HepG2 (cell line): ENCODE results near the gene NKD1. TPM values are rescaled to one million over a fixed set of nuclear protein-coding genes. Genes with fewer than 3 reads are reported as not detected.

Experiments
- ATAC-seq: fragments of 200-7000 bp; cut with Tn5 transposase; 3 replicates; pipeline ENCODE4 v1.9.1; 2020; ENCODE audit warnings: mild to moderate bottlenecking, moderate library complexity
- BruUV-seq: library from RNA; stranded (reverse); fragments of 400-500 nt; replicated peaks from 2 replicates; lab custom pipeline; 2021; lab: Mats Ljungman, UMichigan
- CTCF ChIA-PET: fragments of 300-600 bp; formaldehyde crosslinking; extraction: SDS; loops from one replicate; lab custom pipeline; 2021; ENCODE audit warnings: low total read pairs, inconsistent platforms, low intra/inter-chr PET ratio; lab: Yijun Ruan, JAX
- POLR2A ChIA-PET: fragments of 350-600 bp; sonication (Branson Sonifier 250); formaldehyde crosslinking; loops from one replicate; lab custom pipeline; 2020; ENCODE audit warnings: antibody characterized with exemption, inconsistent platforms; lab: Yijun Ruan, JAX
- DNase-seq: peaks from one replicate; pipeline ENCODE4 v3.0.0-alpha.2; 2015; ENCODE audit warnings: low spot score
- FAIRE-seq: peaks from 3 replicates; lab custom pipeline; 2011; peaks lifted over from hg19 to GRCh38; lab: Jason Lieb, UNC
- H2AFZ ChIP-seq: one replicate; pipeline ENCODE4 v1.6.1; 2011; ENCODE audit warnings: low read length, inconsistent platforms
- H3K27ac ChIP-seq: fragments of 300-600 bp; 3 replicates; pipeline ENCODE4 v1.8.0; 2011; ENCODE audit warnings: mixed run types, mild to moderate bottlenecking, mixed read lengths, low read length, inconsistent platforms; ENCODE audit not compliant: insufficient read depth; ENCODE audit errors: extremely low read length
- H3K27me3 ChIP-seq, 2 experiments: fragments of 200-600 bp in 1 of 2; 2 replicates in 1 of 2; 3 replicates in 1 of 2; pipeline versions ENCODE4 v1.6.0 to v1.8.0; 2011; ENCODE audit warnings: low read length in 2 of 2, mild to moderate bottlenecking in 2 of 2, moderate library complexity in 2 of 2, inconsistent platforms in 1 of 2; ENCODE audit not compliant: insufficient read depth in 2 of 2, control insufficient read depth in 1 of 2
- H3K36me3 ChIP-seq, 2 experiments: fragments of 200-600 bp in 1 of 2; replicated peaks in 1 of 2; 2 replicates in 1 of 2; 3 replicates in 1 of 2; pipeline versions ENCODE4 v1.5.1 to v1.8.0; 2011; ENCODE audit warnings: low read length in 2 of 2, inconsistent platforms in 1 of 2; ENCODE audit not compliant: insufficient read depth in 2 of 2, control insufficient read depth in 1 of 2
- H3K4me1 ChIP-seq: 2 replicates; pipeline ENCODE4 v1.5.1; 2012; ENCODE audit warnings: low read length, inconsistent platforms; ENCODE audit not compliant: insufficient read depth
- H3K4me2 ChIP-seq: 2 replicates; pipeline ENCODE4 v1.6.0; 2011; ENCODE audit warnings: low read depth, low read length, inconsistent platforms
- H3K4me3 ChIP-seq, 3 experiments: fragments of 200-600 bp in 1 of 3; sonication (generic), shearing (Covaris generic) in 1 of 3; replicated peaks in 1 of 3; 2 replicates each; pipeline ENCODE4 v1.5.1; 2011 to 2016; ENCODE audit warnings: low read length in 3 of 3, inconsistent platforms in 2 of 3, low read depth in 2 of 3, mild to moderate bottlenecking in 2 of 3, control low read depth in 1 of 3, mixed read lengths in 1 of 3; ENCODE audit not compliant: insufficient read depth in 1 of 3
- H3K79me2 ChIP-seq: one replicate; pipeline ENCODE4 v1.6.1; 2011; ENCODE audit warnings: low read length, inconsistent platforms; ENCODE audit not compliant: insufficient read depth
- H3K9ac ChIP-seq: 2 replicates; pipeline ENCODE4 v1.6.0; 2011; ENCODE audit warnings: mild to moderate bottlenecking, low read depth, low read length, inconsistent platforms; ENCODE audit not compliant: insufficient read depth
- H3K9me3 ChIP-seq: 2 replicates; pipeline ENCODE4 v1.5.1; 2012; ENCODE audit warnings: mild to moderate bottlenecking, low read length
- H4K20me1 ChIP-seq: 2 replicates; pipeline ENCODE4 v1.6.0; 2011; ENCODE audit warnings: inconsistent platforms, mild to moderate bottlenecking, low read length, moderate library complexity; ENCODE audit not compliant: insufficient read depth
- ATF3 ChIP-seq: sonication (generic); formaldehyde crosslinking; IDR thresholded peaks from 2 replicates; pipeline ENCODE4 v1.4.0; 2020; ENCODE audit warnings: missing genetic modification reagents
- POLR2AphosphoS5 ChIP-seq: IDR thresholded peaks from 2 replicates; pipeline ENCODE4 v1.6.1; 2012; ENCODE audit warnings: low read depth, low read length
- RBFOX2 ChIP-seq: fragments of 200-400 bp; formaldehyde crosslinking; IDR thresholded peaks from 2 replicates; pipeline ENCODE4 v1.6.1; 2017; ENCODE audit warnings: low read depth, mild to moderate bottlenecking, low read length
- SCMH1 ChIP-seq: sonication (generic); formaldehyde crosslinking; IDR thresholded peaks from 2 replicates; pipeline ENCODE4 v1.9.0; 2021; ENCODE audit warnings: missing genetic modification reagents, mild to moderate bottlenecking, borderline replicate concordance
- TERF1 ChIP-seq: sonication (generic); formaldehyde crosslinking; IDR thresholded peaks from 2 replicates; pipeline ENCODE4 v1.8.0; 2022; ENCODE audit warnings: mild to moderate bottlenecking, missing genetic modification reagents, moderate library complexity
- TRAFD1 ChIP-seq: sonication (generic); formaldehyde crosslinking; IDR thresholded peaks from 2 replicates; pipeline ENCODE4 v1.5.1; 2020; ENCODE audit warnings: missing genetic modification reagents, mild to moderate bottlenecking, borderline replicate concordance
- TRIM22 ChIP-seq: fragments of 450-650 bp; IDR thresholded peaks from 2 replicates; pipeline ENCODE4 v1.6.1; 2017
- ZBTB33 ChIP-seq: sonication (generic); formaldehyde crosslinking; IDR thresholded peaks from 2 replicates; pipeline ENCODE4 v1.4.0; 2020; ENCODE audit warnings: missing genetic modification reagents
- ZC3H4 ChIP-seq: sonication (generic); formaldehyde crosslinking; IDR thresholded peaks from 2 replicates; pipeline ENCODE4 v1.4.0; 2020; ENCODE audit warnings: missing genetic modification reagents, borderline replicate concordance
- ZFYVE20 ChIP-seq: sonication (generic); formaldehyde crosslinking; IDR thresholded peaks from 2 replicates; pipeline ENCODE4 v1.8.0; 2023; ENCODE audit warnings: low read depth, mild to moderate bottlenecking, moderate library complexity, missing genetic modification reagents, borderline replicate concordance
- ZHX1 ChIP-seq: sonication (generic); formaldehyde crosslinking; IDR thresholded peaks from 2 replicates; pipeline ENCODE4 v1.8.1; 2022; ENCODE audit warnings: low read depth, mild to moderate bottlenecking, missing genetic modification reagents
- ZNF138 ChIP-seq: sonication (generic); formaldehyde crosslinking; IDR thresholded peaks from 2 replicates; pipeline ENCODE4 v1.5.0; 2020; ENCODE audit warnings: mild to moderate bottlenecking, low read depth, missing genetic modification reagents
- ZNF234 ChIP-seq: sonication (generic); formaldehyde crosslinking; conservative IDR thresholded peaks from 2 replicates; pipeline ENCODE4 v1.5.1; 2020; ENCODE audit warnings: mild to moderate bottlenecking, missing genetic modification reagents
- ZNF264 ChIP-seq: sonication (generic); formaldehyde crosslinking; IDR thresholded peaks from 2 replicates; pipeline ENCODE4 v1.4.0; 2020; ENCODE audit warnings: missing genetic modification reagents
- ZNF460 ChIP-seq: sonication (generic); formaldehyde crosslinking; IDR thresholded peaks from 2 replicates; pipeline ENCODE4 v1.5.1; 2020; ENCODE audit warnings: missing genetic modification reagents, mild to moderate bottlenecking, borderline replicate concordance
- WGBS: methylation state at CpG from one replicate; pipeline ENCODE4 v1.1.6; 2017; ENCODE audit warnings: low lambda C conversion rate; 5-methylcytosine and 5-hydroxymethylcytosine counted together
- in situ Hi-C: cut with HindIII; loops from 2 replicates; pipeline ENCODE4 v1.10.0; 2017; ENCODE audit warnings: low pct_unique_long_range_greater_than_20kb; ENCODE audit not compliant: extremely low pct_ligation_motif_present
- intact Hi-C: fragments of 100-400 bp; cut with micrococcal nuclease; formaldehyde crosslinking; loops from one replicate; pipeline ENCODE4 v1.10.0; 2022; ENCODE audit not compliant: unreplicated experiment
- polyA plus RNA-seq, 8 experiments: library from polyadenylated mRNA; depleted of rRNA in 3 of 8; stranded (reverse) in 7 of 8; unstranded in 1 of 8; fragments of >200 nt; fragmentation: Illumina TruSeq in 4 of 8; extraction: Trizol in 4 of 8; gene quantifications; 2 replicates each; pipeline versions ENCODE4 v1.2.1 to v1.2.3, GENCODE V29; 2011 to 2016; ENCODE audit warnings: low read depth in 4 of 8, missing spikeins in 1 of 8, mixed read lengths in 1 of 8; ENCODE audit not compliant: insufficient read depth in 1 of 8
- total RNA-seq, 5 experiments: library from RNA; depleted of rRNA; stranded (reverse); fragments of >200 nt; fragmentation: Illumina TruSeq; extraction: Trizol; gene quantifications; 2 replicates each; pipeline ENCODE4 v1.2.3, GENCODE V29; 2016; ENCODE audit warnings: low read depth in 1 of 5

NKD1 gene
- total and polyA plus RNA-seq, 2 of the 13 experiments (the other 11 are each of a cell fraction or from before 2014, with no cell fraction given): 70.4 to 121 TPM

- Histone ChIP-seq H3K36me3 (peaks cover 3 to 6% of the 10 kb centered on the region in 2 experiments), H3K4me3 (no peak overlapping the region), H4K20me1 (no peaks in the 10 kb centered on the region), H3K27ac (peak overlapping the region; percentile 74), H3K27me3 (no peaks in the 10 kb centered on the region), H3K79me2 (peaks cover 2% of the 10 kb centered on the region), H3K9ac (no peak overlapping the region), H3K4me1 (peaks cover 63% of the 10 kb centered on the region), H3K9me3 (peaks cover 19% of the 10 kb centered on the region), H3K4me2 (peak overlapping the region; percentile 38; the same call in 1 of the 2 replicates), H2AFZ (no peak overlapping the region)
- FAIRE-seq (no peak), ATAC-seq (peak; percentile 5; the same call in 1 of the 3 replicates), DNase-seq (no peak)
- in situ Hi-C loops (no loop called here), intact Hi-C loops (no loop called here)
- WGBS: 92% methylated on average over 2 of the region's 2 CpGs
- CTCF ChIA-PET: no interaction called here
- TSS peak; percentile 6 for BruUV-seq
- POLR2A ChIA-PET: interaction anchor here (1.7 to 4.9 kb wide), 5 partner anchors 10 to 159 kb away, joined by 6 to 68 read pairs (median 28); partner anchors contain the start of gene NKD1
- TF ChIP-seq ZNF264 (CRISPR knock-in tag) (no peak), ZNF234 (CRISPR knock-in tag) (no peak), ZNF460 (no peak), POLR2AphosphoS5 (no peak), ZC3H4 (CRISPR knock-in tag) (0 out of 2 replicates have a peak, but pooled peaks have one; percentile 58), ATF3 (CRISPR knock-in tag) (no peak), TERF1 (CRISPR knock-in tag) (no peak), ZHX1 (no peak), ZFYVE20 (no peak), SCMH1 (no peak), ZNF138 (CRISPR knock-in tag) (0 out of 2 replicates have a peak, but pooled peaks have one; percentile 9), TRAFD1 (CRISPR knock-in tag) (no peak), TRIM22 (no peak), ZBTB33 (CRISPR knock-in tag) (no peak), RBFOX2 (peak; percentile 34; the same call in 1 of the 2 replicates)
Observed at GRCh38 chr16:50531359-50531758, 16.8 kb upstream of the NKD1 start.
